ENCODE data around the gene PRELP.

Gene PRELP

DNA sequence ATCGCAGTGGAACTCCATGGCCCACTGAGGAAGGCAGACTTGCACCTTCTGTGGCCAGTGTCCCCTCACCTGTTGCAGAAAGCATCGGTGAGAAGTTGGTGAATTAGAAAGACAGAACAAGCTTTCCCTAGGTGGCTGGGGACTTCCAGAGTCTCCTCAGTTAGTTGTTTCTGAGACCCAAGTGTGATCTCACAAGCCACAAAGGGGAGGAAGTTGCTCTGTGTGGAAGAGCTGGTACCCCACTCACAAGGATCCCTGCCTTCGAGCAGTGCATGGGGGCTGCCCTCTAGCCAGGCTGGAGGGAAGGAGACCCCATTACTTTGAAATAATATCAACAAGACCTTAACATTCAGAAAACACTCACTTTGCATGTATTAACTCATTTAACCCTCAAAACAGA lies 2.1 kb downstream of the PRELP start:
- Histone ChIP-seq H3K36me3 (ENCODE audit: insufficient read depth) (no peaks in the 10 kb centered on the region), H3K27ac (no peak overlapping the region), H2AFZ (ENCODE audit: low read depth) (peak overlapping the region; percentile 25; the same call in 1 of the 2 replicates), H3K4me2 (no peak overlapping the region), H4K20me1 (ENCODE audit: insufficient read depth) (no peaks in the 10 kb centered on the region), H3K79me2 (ENCODE audit: insufficient read depth, low read depth) (no peaks in the 10 kb centered on the region), H3K9ac (no peak overlapping the region), H3K4me1 (ENCODE audit: low read depth, poor library complexity, severe bottlenecking) (peaks cover 11% of the 10 kb centered on the region), H3K27me3 (ENCODE audit: insufficient read depth, low read depth) (no peaks in the 10 kb centered on the region), H3K4me3 (IDR thresholded peaks at IDR 0.05; ENCODE audit: insufficient read depth, low read depth, low read length) (no peak overlapping the region)
- TF ChIP-seq, protein P1, sequence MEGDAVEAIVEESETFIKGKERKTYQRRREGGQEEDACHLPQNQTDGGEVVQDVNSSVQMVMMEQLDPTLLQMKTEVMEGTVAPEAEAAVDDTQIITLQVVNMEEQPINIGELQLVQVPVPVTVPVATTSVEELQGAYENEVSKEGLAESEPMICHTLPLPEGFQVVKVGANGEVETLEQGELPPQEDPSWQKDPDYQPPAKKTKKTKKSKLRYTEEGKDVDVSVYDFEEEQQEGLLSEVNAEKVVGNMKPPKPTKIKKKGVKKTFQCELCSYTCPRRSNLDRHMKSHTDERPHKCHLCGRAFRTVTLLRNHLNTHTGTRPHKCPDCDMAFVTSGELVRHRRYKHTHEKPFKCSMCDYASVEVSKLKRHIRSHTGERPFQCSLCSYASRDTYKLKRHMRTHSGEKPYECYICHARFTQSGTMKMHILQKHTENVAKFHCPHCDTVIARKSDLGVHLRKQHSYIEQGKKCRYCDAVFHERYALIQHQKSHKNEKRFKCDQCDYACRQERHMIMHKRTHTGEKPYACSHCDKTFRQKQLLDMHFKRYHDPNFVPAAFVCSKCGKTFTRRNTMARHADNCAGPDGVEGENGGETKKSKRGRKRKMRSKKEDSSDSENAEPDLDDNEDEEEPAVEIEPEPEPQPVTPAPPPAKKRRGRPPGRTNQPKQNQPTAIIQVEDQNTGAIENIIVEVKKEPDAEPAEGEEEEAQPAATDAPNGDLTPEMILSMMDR (conservative IDR thresholded peaks at IDR 0.05; ENCODE audit: low read depth, low read length), result no peak

DNA sequence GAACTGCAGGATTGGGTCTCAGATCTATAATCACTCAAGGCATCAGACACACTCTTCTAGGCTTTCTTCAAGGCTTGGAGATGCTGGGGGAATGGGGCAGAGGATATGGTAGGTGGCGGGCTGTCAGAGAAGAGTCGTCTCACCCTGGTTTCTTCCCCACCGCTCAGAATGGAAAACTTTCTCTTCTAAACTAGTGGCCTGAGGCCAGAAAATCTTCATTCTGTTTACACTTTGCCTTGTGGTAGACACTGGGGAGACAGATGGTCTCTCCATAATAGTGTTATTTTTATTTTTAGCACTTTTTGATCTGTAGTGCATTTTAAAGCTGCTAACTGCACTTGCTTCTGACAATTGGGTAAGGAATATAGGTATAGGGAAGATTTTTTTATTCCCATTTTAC lies 2.6 kb downstream of the PRELP start:
- TF ChIP-seq, protein P1 (conservative IDR thresholded peaks at IDR 0.05; ENCODE audit: low read depth, low read length), result no peak
- no peaks in the 10 kb centered on the region for H3K79me2 ChIP-seq (ENCODE audit: insufficient read depth, low read depth)
- H4K20me1 ChIP-seq (ENCODE audit: insufficient read depth), result no peaks in the 10 kb centered on the region
- H3K4me1 ChIP-seq (ENCODE audit: low read depth, poor library complexity, severe bottlenecking), result peaks cover 11% of the 10 kb centered on the region
- no peak overlapping the region for H2AFZ ChIP-seq (ENCODE audit: low read depth)
- no peaks in the 10 kb centered on the region for H3K36me3 ChIP-seq (ENCODE audit: insufficient read depth)
- no peak overlapping the region for H3K27ac ChIP-seq
- no peak overlapping the region for H3K9ac ChIP-seq
- H3K27me3 ChIP-seq (ENCODE audit: insufficient read depth, low read depth), result no peaks in the 10 kb centered on the region
- H3K4me2 ChIP-seq, result no peak overlapping the region
- no peak overlapping the region for H3K4me3 ChIP-seq (IDR thresholded peaks at IDR 0.05; ENCODE audit: insufficient read depth, low read depth, low read length)

DNA sequence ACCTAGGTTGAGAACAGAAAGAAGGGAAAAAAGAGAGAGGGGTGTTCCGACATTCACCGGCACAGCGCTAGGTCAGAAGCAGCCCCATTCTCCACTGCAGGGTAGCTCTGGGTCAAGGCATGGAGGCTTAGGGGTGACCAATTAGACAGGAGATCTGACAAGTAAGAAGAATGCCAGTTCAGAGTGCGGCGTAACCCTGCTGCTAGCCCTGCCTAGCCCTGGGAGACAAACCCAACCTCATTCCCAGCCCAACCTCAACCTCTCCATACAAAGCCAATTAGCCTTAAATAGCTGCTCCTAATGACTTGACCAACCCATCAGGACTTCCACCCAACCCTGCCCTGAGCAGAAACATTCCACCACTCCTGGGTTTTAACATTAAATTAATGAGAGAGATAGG lies 3.4 kb downstream of the PRELP start:
- H3K4me1 ChIP-seq (ENCODE audit: low read depth, poor library complexity, severe bottlenecking), result peaks cover 11% of the 10 kb centered on the region
- no peaks in the 10 kb centered on the region for H3K79me2 ChIP-seq (ENCODE audit: insufficient read depth, low read depth)
- no peak overlapping the region for H2AFZ ChIP-seq (ENCODE audit: low read depth)
- H3K4me3 ChIP-seq (IDR thresholded peaks at IDR 0.05; ENCODE audit: insufficient read depth, low read depth, low read length), result no peak overlapping the region
- no peak overlapping the region for H3K9ac ChIP-seq
- H4K20me1 ChIP-seq (ENCODE audit: insufficient read depth), result no peaks in the 10 kb centered on the region
- no peak overlapping the region for H3K4me2 ChIP-seq
- TF ChIP-seq, protein P1 (conservative IDR thresholded peaks at IDR 0.05; ENCODE audit: low read depth, low read length), result no peak
- no peaks in the 10 kb centered on the region for H3K36me3 ChIP-seq (ENCODE audit: insufficient read depth)
- no peak overlapping the region for H3K27ac ChIP-seq
- no peaks in the 10 kb centered on the region for H3K27me3 ChIP-seq (ENCODE audit: insufficient read depth, low read depth)

DNA sequence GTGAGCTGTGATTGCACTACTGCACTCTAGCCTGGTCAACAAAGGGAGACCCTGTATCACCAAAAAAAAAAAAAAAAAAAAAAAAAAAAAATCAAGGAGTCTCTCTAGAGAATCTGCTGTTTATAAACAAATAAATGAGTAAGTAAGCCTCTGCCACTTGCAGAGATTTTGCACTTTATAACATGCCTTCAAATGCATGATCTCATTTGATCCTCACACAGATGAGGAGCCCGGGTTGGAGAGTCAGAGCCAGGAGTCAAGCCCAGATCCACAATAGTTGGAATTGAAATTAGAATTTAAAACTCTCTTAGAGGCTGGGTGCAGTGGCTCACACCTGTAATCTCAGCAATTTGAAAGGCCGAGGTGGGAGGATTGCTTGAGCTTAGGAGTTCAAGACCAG lies 4.0 kb downstream of the PRELP start:
- Histone ChIP-seq H3K4me1 (ENCODE audit: low read depth, poor library complexity, severe bottlenecking) (peaks cover 11% of the 10 kb centered on the region), H3K27me3 (ENCODE audit: insufficient read depth, low read depth) (no peaks in the 10 kb centered on the region), H3K9ac (no peak overlapping the region), H3K27ac (no peak overlapping the region), H3K4me2 (no peak overlapping the region), H3K36me3 (ENCODE audit: insufficient read depth) (no peaks in the 10 kb centered on the region), H3K79me2 (ENCODE audit: insufficient read depth, low read depth) (no peaks in the 10 kb centered on the region), H3K4me3 (IDR thresholded peaks at IDR 0.05; ENCODE audit: insufficient read depth, low read depth, low read length) (no peak overlapping the region), H4K20me1 (ENCODE audit: insufficient read depth) (no peaks in the 10 kb centered on the region), H2AFZ (ENCODE audit: low read depth) (no peak overlapping the region)
- TF ChIP-seq, protein P1 (conservative IDR thresholded peaks at IDR 0.05; ENCODE audit: low read depth, low read length), result no peak
